H1 (cell line): ENCODE data around the gene SLC12A7. TPM values are rescaled to one million over a fixed set of nuclear protein-coding genes. Genes with fewer than 3 reads are reported as not detected.

ENCODE experiments used
- POLR2A ChIP-seq, 2 experiments: IDR thresholded peaks; 1 replicate in 1 of 2; 2 replicates in 1 of 2; pipeline ENCODE4 v1.6.1; 2011; ENCODE audit warnings: low read depth in 2 of 2, low read length in 2 of 2, mild to moderate bottlenecking in 2 of 2; ENCODE audit errors: control extremely low read depth in 1 of 2
- RAD21 ChIP-seq, 2 experiments: IDR thresholded peaks in 1 of 2; conservative IDR thresholded peaks in 1 of 2; 2 replicates each; pipeline ENCODE4 v1.6.1; 2011; ENCODE audit warnings: low read depth in 2 of 2, low read length in 2 of 2, improper control_type of control experiment in 1 of 2, inconsistent platforms in 1 of 2, mild to moderate bottlenecking in 1 of 2, moderate library complexity in 1 of 2
- TBP ChIP-seq: IDR thresholded peaks from 2 replicates; pipeline ENCODE4 v1.6.1; 2011; ENCODE audit warnings: low read depth, low read length, improper control_type of control experiment
- polyA plus RNA-seq, 7 experiments: library from polyadenylated mRNA; depleted of rRNA in 3 of 7; stranded (reverse) in 5 of 7; unstranded in 2 of 7; fragments of >200 nt in 5 of 7; fragments of 200-250 nt in 2 of 7; gene quantifications; 1 replicate in 5 of 7; 2 replicates in 1 of 7; 4 replicates in 1 of 7; pipeline versions ENCODE4 v1.2.1 to v1.2.3, GENCODE V29; 2011 to 2013; ENCODE audit warnings: missing spikeins in 2 of 7, mixed read lengths in 2 of 7
- total RNA-seq: library from RNA; stranded (reverse); fragmentation: NEBNext Ultra II Directional; extraction: Animal tissue kit (Norgen Biotek cat#: 25700); gene quantifications from 2 replicates; pipeline ENCODE4 v1.2.1, GENCODE V29; 2021
- TF ChIP-seq, protein P1 (sequence below), 3 experiments: IDR thresholded peaks; 1 replicate in 2 of 3; 2 replicates in 1 of 3; pipeline versions ENCODE4 v1.5.1 to v1.6.1; 2011; ENCODE audit warnings: low read length in 3 of 3, mild to moderate bottlenecking in 3 of 3, inconsistent platforms in 2 of 3, low read depth in 1 of 3, moderate library complexity in 1 of 3; ENCODE audit not compliant: insufficient read depth in 1 of 3; ENCODE audit errors: control extremely low read depth in 1 of 3
- TF ChIP-seq, protein P2 (sequence below): IDR thresholded peaks from 2 replicates; pipeline ENCODE4 v1.6.1; 2012; ENCODE audit warnings: inconsistent platforms

Gene SLC12A7
- total and polyA plus RNA-seq, 2 of the 8 experiments (the other 6 are each of a cell fraction or from before 2014, with no cell fraction given), result 23.5 to 39.7 TPM

DNA sequence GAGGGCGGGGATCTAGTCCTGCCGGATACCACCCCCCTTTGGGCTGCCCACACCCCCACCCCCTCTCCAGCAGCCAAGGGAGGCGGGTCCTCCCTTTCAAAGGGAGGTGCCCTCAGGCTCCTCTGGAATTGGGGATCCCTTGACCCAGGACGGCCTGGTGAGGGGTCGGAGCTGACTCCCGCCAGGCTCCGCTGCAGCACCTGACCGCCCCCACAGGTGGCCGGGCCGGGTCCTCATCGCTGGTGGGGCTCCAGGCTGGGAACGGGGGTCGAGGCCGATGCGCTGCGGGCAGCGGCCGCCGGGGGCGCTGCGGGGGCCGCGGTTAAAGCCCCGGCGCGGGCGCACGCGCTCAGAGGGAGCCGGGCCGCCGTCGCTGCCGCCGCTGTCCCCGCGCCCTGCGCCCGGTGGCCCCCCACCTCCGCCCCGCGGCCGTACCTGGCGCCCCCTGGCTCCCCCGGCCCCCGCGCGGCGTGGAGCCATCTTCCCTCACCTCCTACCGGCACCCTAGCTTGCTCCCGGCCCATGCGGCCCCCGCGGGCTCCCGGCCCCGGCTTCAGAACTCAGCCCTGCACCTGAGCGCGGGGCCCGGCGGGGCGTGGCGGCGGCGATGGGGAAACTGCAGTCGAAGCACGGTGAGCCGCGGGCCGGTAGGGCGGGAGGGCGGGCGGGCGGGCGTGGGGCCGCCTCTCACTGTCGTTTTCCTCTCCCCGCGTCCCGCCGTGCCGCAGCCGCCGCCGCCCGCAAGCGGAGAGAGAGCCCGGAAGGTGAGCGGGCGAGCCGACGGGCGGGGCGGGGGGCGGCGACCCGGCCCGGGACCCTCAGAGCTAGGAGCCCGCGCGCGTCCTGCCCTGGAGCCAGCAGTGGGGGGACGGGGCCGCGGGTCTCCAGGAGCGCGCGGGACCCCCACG is 103.2 kb downstream of the SLC12A7 start, which contains the start of gene NKD2 (continued):
- TF ChIP-seq TBP, result peak; percentile 45; the same call in 1 of the 2 replicates
- TF ChIP-seq, protein P1, sequence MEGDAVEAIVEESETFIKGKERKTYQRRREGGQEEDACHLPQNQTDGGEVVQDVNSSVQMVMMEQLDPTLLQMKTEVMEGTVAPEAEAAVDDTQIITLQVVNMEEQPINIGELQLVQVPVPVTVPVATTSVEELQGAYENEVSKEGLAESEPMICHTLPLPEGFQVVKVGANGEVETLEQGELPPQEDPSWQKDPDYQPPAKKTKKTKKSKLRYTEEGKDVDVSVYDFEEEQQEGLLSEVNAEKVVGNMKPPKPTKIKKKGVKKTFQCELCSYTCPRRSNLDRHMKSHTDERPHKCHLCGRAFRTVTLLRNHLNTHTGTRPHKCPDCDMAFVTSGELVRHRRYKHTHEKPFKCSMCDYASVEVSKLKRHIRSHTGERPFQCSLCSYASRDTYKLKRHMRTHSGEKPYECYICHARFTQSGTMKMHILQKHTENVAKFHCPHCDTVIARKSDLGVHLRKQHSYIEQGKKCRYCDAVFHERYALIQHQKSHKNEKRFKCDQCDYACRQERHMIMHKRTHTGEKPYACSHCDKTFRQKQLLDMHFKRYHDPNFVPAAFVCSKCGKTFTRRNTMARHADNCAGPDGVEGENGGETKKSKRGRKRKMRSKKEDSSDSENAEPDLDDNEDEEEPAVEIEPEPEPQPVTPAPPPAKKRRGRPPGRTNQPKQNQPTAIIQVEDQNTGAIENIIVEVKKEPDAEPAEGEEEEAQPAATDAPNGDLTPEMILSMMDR (IDR thresholded peaks at IDR 0.05; ENCODE audit: control extremely low read depth in 1 of 3, insufficient read depth in 1 of 3, low read depth in 1 of 3, low read length in 3 of 3), result peak in 2 of 3 experiments; percentile 64 to 66; a peak in 3 of 4 replicates
- TF ChIP-seq POLR2A (IDR thresholded peaks at IDR 0.05; ENCODE audit: control extremely low read depth in 1 of 2, low read depth in 2 of 2, low read length in 2 of 2), result peak in 1 of 2 experiments; percentile 24; a peak in 1 of 3 replicates
- TF ChIP-seq, protein P2, sequence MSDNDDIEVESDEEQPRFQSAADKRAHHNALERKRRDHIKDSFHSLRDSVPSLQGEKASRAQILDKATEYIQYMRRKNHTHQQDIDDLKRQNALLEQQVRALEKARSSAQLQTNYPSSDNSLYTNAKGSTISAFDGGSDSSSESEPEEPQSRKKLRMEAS, result peak; percentile 28; the same call in 1 of the 2 replicates
- TF ChIP-seq RAD21 (IDR thresholded peaks at IDR 0.05 in 1 of 2, conservative IDR thresholded peaks at IDR 0.05 in 1 of 2; ENCODE audit: low read depth in 2 of 2, low read length in 2 of 2), result peak in 1 of 2 experiments; percentile 26; a peak in 1 of 4 replicates
- TF ChIP-seq, all 59 proteins: peak for 12
